Left ventricle myocardium inferior (tissue), 1 donor: ENCODE results near the gene GPD1L. TPM values are rescaled to one million over a fixed set of nuclear protein-coding genes. Genes with fewer than 3 reads are reported as not detected.
"Not testable (repeated sequence)": the region's sequence is repeated elsewhere in the genome, so short reads cannot be mapped to it uniquely, and the experiment has no call there.

Experiments
- DNase-seq: peaks from one replicate; pipeline ENCODE4 v3.0.0-alpha.2; 2020
- H3K27ac ChIP-seq: fragments of 200-600 bp; replicated peaks from 2 replicates; pipeline ENCODE4 v1.8.0; 2021
- H3K27me3 ChIP-seq: fragments of 200-600 bp; 2 replicates; pipeline ENCODE4 v1.8.0; 2021; ENCODE audit warnings: low read depth
- H3K36me3 ChIP-seq: fragments of 200-600 bp; 2 replicates; pipeline ENCODE4 v1.8.0; 2021
- H3K4me1 ChIP-seq: fragments of 200-600 bp; 2 replicates; pipeline ENCODE4 v1.8.0; 2021
- H3K4me3 ChIP-seq: fragments of 200-600 bp; 2 replicates; pipeline ENCODE4 v1.8.0; 2021; ENCODE audit warnings: mild to moderate bottlenecking, moderate library complexity
- H3K9me3 ChIP-seq: fragments of 200-600 bp; replicated peaks from 2 replicates; pipeline ENCODE4 v1.8.0; 2021
- intact Hi-C: fragments of 100-400 bp; cut with micrococcal nuclease; formaldehyde crosslinking; loops from one replicate; pipeline ENCODE4 v1.11.0; 2022
- total RNA-seq: library from RNA; stranded (reverse); fragmentation: NEBNext Ultra II Directional; extraction: Animal tissue kit (Norgen Biotek cat#: 25700); gene quantifications from one replicate; pipeline ENCODE4 v1.2.1, GENCODE V29; 2021
- TF ChIP-seq, protein P1 (sequence below): fragments of 200-600 bp; IDR thresholded peaks from 2 replicates; pipeline ENCODE4 v1.8.0; 2021; ENCODE audit warnings: antibody characterized with exemption, mild to moderate bottlenecking, borderline replicate concordance
- donor health status: DM: no; HTN: yes; CAD: no; lungs with severe emphysema.

GPD1L gene
- total RNA-seq, 1 donor from 2014 or later = 437 TPM

DNA sequence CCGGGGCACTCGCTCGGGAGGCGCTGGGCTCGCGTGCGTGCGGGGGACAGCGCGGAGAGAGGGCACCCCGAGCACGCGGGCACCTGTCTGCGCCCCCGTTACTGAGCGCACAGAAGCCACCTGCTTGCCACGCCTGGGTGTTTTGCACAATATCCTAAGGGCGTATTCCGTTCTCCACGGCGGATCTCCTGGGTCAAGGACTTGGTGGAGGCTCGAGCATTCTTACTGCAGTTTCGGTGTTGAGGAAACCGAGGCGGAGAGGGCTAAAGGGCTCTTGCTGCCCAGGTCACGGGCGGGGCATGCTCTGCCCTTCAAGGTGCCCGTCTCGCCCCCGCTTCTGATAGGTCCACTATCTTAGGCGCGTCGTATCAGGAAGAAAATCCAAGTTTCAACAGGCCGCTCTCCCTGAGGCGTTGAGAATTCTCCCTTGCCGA, 526 bp downstream of the GPD1L start:
- H3K36me3 ChIP-seq = peaks cover 3% of the 10 kb centered on the region
- H3K4me1 ChIP-seq = peaks cover 58% of the 10 kb centered on the region
- peak overlapping the region; percentile 99 for H3K4me3 ChIP-seq
- no peaks in the 10 kb centered on the region for H3K27me3 ChIP-seq
- peaks cover 13% of the 10 kb centered on the region for H3K9me3 ChIP-seq
- DNase-seq = peak; percentile 47
- TF ChIP-seq, protein P1, sequence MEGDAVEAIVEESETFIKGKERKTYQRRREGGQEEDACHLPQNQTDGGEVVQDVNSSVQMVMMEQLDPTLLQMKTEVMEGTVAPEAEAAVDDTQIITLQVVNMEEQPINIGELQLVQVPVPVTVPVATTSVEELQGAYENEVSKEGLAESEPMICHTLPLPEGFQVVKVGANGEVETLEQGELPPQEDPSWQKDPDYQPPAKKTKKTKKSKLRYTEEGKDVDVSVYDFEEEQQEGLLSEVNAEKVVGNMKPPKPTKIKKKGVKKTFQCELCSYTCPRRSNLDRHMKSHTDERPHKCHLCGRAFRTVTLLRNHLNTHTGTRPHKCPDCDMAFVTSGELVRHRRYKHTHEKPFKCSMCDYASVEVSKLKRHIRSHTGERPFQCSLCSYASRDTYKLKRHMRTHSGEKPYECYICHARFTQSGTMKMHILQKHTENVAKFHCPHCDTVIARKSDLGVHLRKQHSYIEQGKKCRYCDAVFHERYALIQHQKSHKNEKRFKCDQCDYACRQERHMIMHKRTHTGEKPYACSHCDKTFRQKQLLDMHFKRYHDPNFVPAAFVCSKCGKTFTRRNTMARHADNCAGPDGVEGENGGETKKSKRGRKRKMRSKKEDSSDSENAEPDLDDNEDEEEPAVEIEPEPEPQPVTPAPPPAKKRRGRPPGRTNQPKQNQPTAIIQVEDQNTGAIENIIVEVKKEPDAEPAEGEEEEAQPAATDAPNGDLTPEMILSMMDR = no peak
- intact Hi-C loops = no loop called here
- H3K27ac ChIP-seq = peak overlapping the region; percentile 96

DNA sequence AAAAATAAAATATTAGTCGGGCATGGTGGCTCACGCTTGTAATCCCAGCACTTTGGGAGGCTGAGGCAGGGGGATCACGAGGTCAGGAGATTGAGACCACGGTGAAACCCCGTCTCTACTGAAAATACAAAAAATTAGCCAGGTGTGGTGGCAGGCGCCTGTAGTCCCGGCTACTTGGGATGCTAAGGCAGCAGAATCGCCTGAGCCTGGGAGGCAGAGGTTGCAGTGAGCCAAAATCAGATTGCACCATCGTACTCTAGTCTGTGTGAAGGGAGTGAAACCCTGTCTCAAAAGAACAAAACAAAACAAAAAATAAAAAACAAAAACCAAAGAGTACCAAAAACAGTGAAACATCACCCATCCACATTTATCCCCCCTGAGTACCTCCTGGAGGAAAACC, 1.8 kb downstream of the GPD1L start:
- Histone ChIP-seq H3K4me3 (peak overlapping the region; percentile 99), H3K4me1 (peaks cover 71% of the 10 kb centered on the region), H3K27ac (peak overlapping the region; percentile 96)
- H3K27me3 ChIP-seq, H3K9me3 ChIP-seq, DNase-seq, intact Hi-C loops, H3K36me3 ChIP-seq: not testable (repeated sequence)

DNA sequence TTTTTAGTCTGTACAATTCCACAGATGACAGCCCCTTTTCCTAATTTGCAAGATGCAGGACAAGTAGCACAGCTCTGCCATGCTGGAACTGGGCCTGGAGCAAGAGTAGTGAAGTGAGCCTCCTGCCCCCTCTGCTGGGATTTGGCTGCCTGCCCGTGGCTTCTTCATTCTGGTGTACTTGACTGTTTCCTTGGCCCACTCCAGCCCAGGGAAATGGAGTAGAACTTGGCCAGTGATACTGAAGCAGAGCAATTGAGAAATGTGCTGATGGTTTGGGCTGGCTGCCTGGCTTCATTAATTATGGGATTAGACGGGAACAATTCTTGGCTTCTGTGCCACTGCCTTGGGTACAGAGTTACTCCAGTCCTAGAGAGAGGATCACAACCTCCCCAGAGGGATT, 2.8 kb downstream of the GPD1L start:
- intact Hi-C loops = no loop called here
- DNase-seq = peak; percentile 91
- peaks cover 81% of the 10 kb centered on the region for H3K4me1 ChIP-seq

DNA sequence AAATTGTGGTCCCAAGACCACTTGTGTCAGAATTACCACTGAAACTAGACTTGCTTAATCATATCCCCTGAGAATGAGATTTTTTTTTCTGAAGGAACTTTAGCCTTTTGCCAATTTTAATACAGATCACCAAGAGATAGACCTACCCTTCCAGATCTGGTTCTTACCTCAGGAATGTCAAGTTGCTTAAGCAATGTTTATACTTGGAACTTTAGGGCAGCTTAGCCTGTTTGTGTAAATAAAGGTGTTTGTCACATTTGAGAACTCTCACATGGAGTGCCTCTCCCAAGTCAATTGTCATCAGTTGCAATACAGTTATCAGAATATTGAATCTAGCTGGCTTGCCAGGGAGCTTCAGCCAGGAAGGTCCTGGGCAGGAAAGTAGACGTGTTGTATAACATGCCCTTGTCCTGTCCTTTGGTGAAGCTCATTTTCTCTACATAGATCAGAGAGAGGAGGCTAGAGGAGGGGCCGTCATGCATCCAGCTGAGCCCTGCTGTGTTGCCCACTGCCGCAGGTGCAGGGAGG, 3.9 kb downstream of the GPD1L start:
- H3K36me3 ChIP-seq = peaks cover 7% of the 10 kb centered on the region
- TF ChIP-seq, protein P1 = no peak
- H3K4me3 ChIP-seq = peak overlapping the region; percentile 25
- peaks cover 5% of the 10 kb centered on the region for H3K9me3 ChIP-seq
- H3K4me1 ChIP-seq = peaks cover 87% of the 10 kb centered on the region
- no peaks in the 10 kb centered on the region for H3K27me3 ChIP-seq
- DNase-seq = no peak
- peak overlapping the region; percentile 96 for H3K27ac ChIP-seq
- intact Hi-C loops = no loop called here

More for the DNA sequence above, 2.8 kb downstream of the GPD1L start:
- H3K4me3 ChIP-seq = peak overlapping the region; percentile 99
- TF ChIP-seq, protein P1 = no peak
- no peaks in the 10 kb centered on the region for H3K27me3 ChIP-seq
- no peaks in the 10 kb centered on the region for H3K9me3 ChIP-seq
- H3K27ac ChIP-seq = peak overlapping the region; percentile 96
- H3K36me3 ChIP-seq = no peaks in the 10 kb centered on the region

DNA sequence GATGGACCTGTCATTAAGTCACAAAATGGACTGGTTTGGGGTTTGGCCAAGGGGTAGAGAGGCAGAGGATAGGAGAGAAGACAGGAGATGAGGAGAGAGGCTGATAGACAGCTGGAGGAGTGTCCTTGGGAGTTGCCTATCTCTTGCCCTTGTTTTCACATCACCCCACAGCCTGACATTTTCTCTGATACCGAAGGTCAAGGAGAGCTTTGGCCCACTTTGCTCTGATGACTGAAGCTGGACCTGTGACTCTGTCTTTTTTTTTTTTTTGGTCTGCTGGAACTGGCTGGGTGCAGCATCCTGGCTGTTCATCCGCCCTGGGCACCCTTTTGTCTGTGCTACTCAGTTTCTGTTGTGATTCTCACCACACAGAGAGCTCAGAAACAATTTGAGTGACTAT, 5.1 kb downstream of the GPD1L start:
- H3K4me1 ChIP-seq = peaks cover 90% of the 10 kb centered on the region
- no peak overlapping the region for H3K4me3 ChIP-seq
- intact Hi-C loops = no loop called here
- peaks cover 6% of the 10 kb centered on the region for H3K9me3 ChIP-seq
- peaks cover 7% of the 10 kb centered on the region for H3K36me3 ChIP-seq
- no peak for DNase-seq
- TF ChIP-seq, protein P1 = no peak
- H3K27me3 ChIP-seq = no peaks in the 10 kb centered on the region
- H3K27ac ChIP-seq = peak overlapping the region; percentile 96

DNA sequence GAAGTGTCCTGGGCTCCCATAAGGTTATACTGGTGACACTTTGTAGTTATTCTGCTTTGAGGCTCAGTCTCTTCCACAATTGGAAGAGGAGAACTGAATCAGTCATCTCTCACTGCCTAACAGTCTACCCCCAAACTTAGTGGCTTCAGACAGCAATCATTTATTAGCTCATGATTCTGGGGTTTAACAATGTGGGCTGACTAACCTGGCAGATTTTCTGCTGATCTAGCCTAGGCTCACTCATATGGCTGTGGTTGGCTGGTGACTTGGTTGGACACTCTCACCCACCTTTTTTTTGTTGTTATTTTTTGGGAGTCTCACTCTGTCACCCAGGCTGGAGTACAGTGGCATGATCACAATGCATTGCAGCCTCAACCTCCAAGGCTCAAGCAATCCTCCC, 7.1 kb downstream of the GPD1L start:
- no peak for DNase-seq
- H3K9me3 ChIP-seq = peaks cover 6% of the 10 kb centered on the region
- H3K36me3 ChIP-seq = peaks cover 7% of the 10 kb centered on the region
- H3K4me1 ChIP-seq = peaks cover 90% of the 10 kb centered on the region
- peak overlapping the region; percentile 96 for H3K27ac ChIP-seq
- H3K27me3 ChIP-seq = no peaks in the 10 kb centered on the region
- TF ChIP-seq, protein P1 = no peak
- H3K4me3 ChIP-seq = no peak overlapping the region
- intact Hi-C loops = no loop called here
